HT1080 (cell line): ENCODE results near the gene APBB2. TPM values are rescaled to one million over a fixed set of nuclear protein-coding genes. Genes with fewer than 3 reads are reported as not detected.
"Not testable (repeated sequence)": the region's sequence is repeated elsewhere in the genome, so short reads cannot be mapped to it uniquely, and the experiment has no call there.

Experiments used
- DNase-seq: peaks from one replicate; pipeline ENCODE4 v3.0.0-alpha.2; 2015; ENCODE audit warnings: low read depth
- total RNA-seq: library from RNA; depleted of rRNA; stranded (reverse); fragments of >200 nt; shearing (Covaris generic); gene quantifications from 2 replicates; pipeline ENCODE4 v1.2.3, GENCODE V29; 2014

Gene APBB2
- total RNA-seq, 1 experiment from 2014 or later = 50.4 TPM

- DNase-seq = no peak
These were observed 144.5 kb downstream of the APBB2 start for GRCh38 chr4:41069838-41070237.

GRCh38 chr4:41069257-41069656, 145.1 kb downstream of the APBB2 start:
- no peak for DNase-seq

GRCh38 chr4:41067369-41067768, 147.0 kb downstream of the APBB2 start:
- no peak for DNase-seq

- no peak for DNase-seq
These were observed 148.3 kb downstream of the APBB2 start for GRCh38 chr4:41066049-41066448.

- DNase-seq = no peak
These were observed 148.8 kb downstream of the APBB2 start for GRCh38 chr4:41065434-41066006.

- no peak for DNase-seq
These were observed 149.4 kb downstream of the APBB2 start for GRCh38 chr4:41064953-41065352.

- DNase-seq = no peak
These were observed 152.7 kb downstream of the APBB2 start for GRCh38 chr4:41061482-41062185.

- DNase-seq = no peak
These were observed 153.7 kb downstream of the APBB2 start for GRCh38 chr4:41060352-41061334.

- not testable (repeated sequence) for DNase-seq
These were observed 154.9 kb downstream of the APBB2 start for GRCh38 chr4:41059411-41059810.

- no peak for DNase-seq
These were observed 155.9 kb downstream of the APBB2 start for GRCh38 chr4:41058426-41058825.

GRCh38 chr4:41057467-41057866, 156.9 kb downstream of the APBB2 start:
- peak; percentile 13 for DNase-seq

GRCh38 chr4:41052287-41052686, 162.1 kb downstream of the APBB2 start:
- no peak for DNase-seq

GRCh38 chr4:41050880-41051775, 163.2 kb downstream of the APBB2 start:
- no peak for DNase-seq

GRCh38 chr4:41050116-41050515, 164.2 kb downstream of the APBB2 start:
- no peak for DNase-seq

GRCh38 chr4:41049176-41049575, 165.2 kb downstream of the APBB2 start:
- not testable (repeated sequence) for DNase-seq

- DNase-seq = no peak
These were observed 169.6 kb downstream of the APBB2 start for GRCh38 chr4:41044791-41045190.

- DNase-seq = no peak
These were observed 170.2 kb downstream of the APBB2 start for GRCh38 chr4:41044165-41044564.

- DNase-seq = no peak
These were observed 170.9 kb downstream of the APBB2 start for GRCh38 chr4:41043465-41043864.

- no peak for DNase-seq
These were observed 172.8 kb downstream of the APBB2 start for GRCh38 chr4:41041551-41041950.

- no peak for DNase-seq
These were observed 175.0 kb downstream of the APBB2 start for GRCh38 chr4:41039317-41039716.

GRCh38 chr4:41038304-41038703, 176.0 kb downstream of the APBB2 start:
- DNase-seq = no peak
